Measurements from ENCODE around the gene CACNA1A. TPM values are rescaled to one million over a fixed set of nuclear protein-coding genes. Genes with fewer than 3 reads are reported as not detected.

The CACNA1A gene
- polyA plus RNA-seq, 1 donor (not counting 4 experiments of a cell fraction or from before 2014, with no cell fraction given), result not detected

GRCh38 chr19:13541554-13541953 lies 35.3 kb upstream of the CACNA1A start:
- Histone ChIP-seq H3K9ac (ENCODE audit: control insufficient read depth, extremely low read depth, insufficient read depth, low read length) (no peak overlapping the region), H3K27ac (ENCODE audit: control insufficient read depth, insufficient read depth, low read length) (no peak overlapping the region), H3K27me3 (ENCODE audit: control insufficient read depth, extremely low read depth, insufficient read depth, low read length) (no peaks in the 10 kb centered on the region), H3K79me2 (ENCODE audit: control insufficient read depth, insufficient read depth, low read length) (no peaks in the 10 kb centered on the region), H3K4me3 (ENCODE audit: control insufficient read depth in 2 of 3, extremely low read depth in 1 of 3, insufficient read depth in 2 of 3, low read depth in 1 of 3, low read length in 3 of 3) (no peak overlapping the region), H3K9me3 (ENCODE audit: control insufficient read depth, low read depth, low read length) (no peaks in the 10 kb centered on the region), H4K20me1 (ENCODE audit: control insufficient read depth, extremely low read depth, insufficient read depth, low read length) (no peaks in the 10 kb centered on the region), H2AFZ (ENCODE audit: control insufficient read depth, low read length) (no peak overlapping the region), H3K9me1 (ENCODE audit: control insufficient read depth, extremely low read depth, insufficient read depth, low read length) (no peaks in the 10 kb centered on the region), H3K4me1 (ENCODE audit: control insufficient read depth, extremely low read depth, insufficient read depth, low read length) (no peaks in the 10 kb centered on the region), H3K4me2 (ENCODE audit: control insufficient read depth, extremely low read depth, insufficient read depth, low read depth, low read length) (no peak overlapping the region), H3K36me3 (ENCODE audit: control insufficient read depth in 2 of 2, extremely low read depth in 1 of 2, insufficient read depth in 2 of 2, low read length in 2 of 2) (no peaks in the 10 kb centered on the region)
- no peak for DNase-seq (ENCODE audit: low read depth, low spot score)
- TF ChIP-seq EZH2 (IDR thresholded peaks at IDR 0.05; ENCODE audit: low read length), result no peak
- TF ChIP-seq CTCF (optimal IDR thresholded peaks at IDR 0.05 in 1 of 3, IDR thresholded peaks at IDR 0.05 in 1 of 3, conservative IDR thresholded peaks at IDR 0.05 in 1 of 3; ENCODE audit: extremely low read depth in 1 of 3, insufficient read depth in 2 of 3, low read length in 3 of 3), result no peak
- FAIRE-seq, result no peak
- dilution Hi-C loops (cut with MboI; ENCODE audit: extremely low pct_ligation_motif_present, low sequenced_read_pairs), result no loop called here

DNA sequence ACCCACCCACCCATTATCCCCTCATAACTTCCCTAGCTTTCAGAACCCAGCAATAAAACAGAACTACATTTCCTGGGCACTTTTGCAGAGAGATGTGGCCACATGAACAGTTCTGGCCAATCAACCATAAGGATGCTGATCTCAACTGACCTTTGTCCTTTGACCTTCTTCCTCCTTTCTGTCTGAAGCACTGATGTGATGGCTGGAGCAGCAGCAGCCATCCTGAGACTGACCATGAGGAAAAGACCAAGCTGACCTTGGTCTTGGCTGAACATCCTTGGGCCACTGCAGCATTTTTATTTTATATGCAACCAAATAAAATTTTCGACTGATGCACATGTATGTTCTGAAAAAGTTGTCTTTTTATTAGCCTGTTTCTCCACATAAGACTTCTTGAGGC lies 33.1 kb upstream of the CACNA1A start:
- H4K20me1 ChIP-seq (ENCODE audit: control insufficient read depth, extremely low read depth, insufficient read depth, low read length), result no peaks in the 10 kb centered on the region
- H3K9me3 ChIP-seq (ENCODE audit: control insufficient read depth, low read depth, low read length), result no peaks in the 10 kb centered on the region
- H3K4me2 ChIP-seq (ENCODE audit: control insufficient read depth, extremely low read depth, insufficient read depth, low read depth, low read length), result no peak overlapping the region
- H3K9ac ChIP-seq (ENCODE audit: control insufficient read depth, extremely low read depth, insufficient read depth, low read length), result no peak overlapping the region
- H3K27me3 ChIP-seq (ENCODE audit: control insufficient read depth, extremely low read depth, insufficient read depth, low read length), result no peaks in the 10 kb centered on the region
- no peak overlapping the region for H2AFZ ChIP-seq (ENCODE audit: control insufficient read depth, low read length)
- no peaks in the 10 kb centered on the region for H3K79me2 ChIP-seq (ENCODE audit: control insufficient read depth, insufficient read depth, low read length)
- FAIRE-seq (no peak), DNase-seq (ENCODE audit: low read depth, low spot score) (no peak)
- dilution Hi-C loops (cut with MboI; ENCODE audit: extremely low pct_ligation_motif_present, low sequenced_read_pairs), result no loop called here
- no peak overlapping the region for H3K27ac ChIP-seq (ENCODE audit: control insufficient read depth, insufficient read depth, low read length)
- no peaks in the 10 kb centered on the region for H3K4me1 ChIP-seq (ENCODE audit: control insufficient read depth, extremely low read depth, insufficient read depth, low read length)
- no peaks in the 10 kb centered on the region for H3K9me1 ChIP-seq (ENCODE audit: control insufficient read depth, extremely low read depth, insufficient read depth, low read length)
- H3K4me3 ChIP-seq (ENCODE audit: control insufficient read depth in 2 of 3, extremely low read depth in 1 of 3, insufficient read depth in 2 of 3, low read depth in 1 of 3, low read length in 3 of 3), result no peak overlapping the region
- H3K36me3 ChIP-seq (ENCODE audit: control insufficient read depth in 2 of 2, extremely low read depth in 1 of 2, insufficient read depth in 2 of 2, low read length in 2 of 2), result no peaks in the 10 kb centered on the region
- TF ChIP-seq CTCF (optimal IDR thresholded peaks at IDR 0.05 in 1 of 3, IDR thresholded peaks at IDR 0.05 in 1 of 3, conservative IDR thresholded peaks at IDR 0.05 in 1 of 3; ENCODE audit: extremely low read depth in 1 of 3, insufficient read depth in 2 of 3, low read length in 3 of 3), result no peak
- no peak for TF ChIP-seq EZH2 (IDR thresholded peaks at IDR 0.05; ENCODE audit: low read length)

Data from keratinocyte (primary cell).